Fibroblast of the aortic adventitia (primary cell): ENCODE results near the gene FHDC1. TPM values are rescaled to one million over a fixed set of nuclear protein-coding genes. Genes with fewer than 3 reads are reported as not detected.

ENCODE experiments used
- DNase-seq: peaks from one replicate; pipeline ENCODE4 v3.0.0-alpha.2; 2010; ENCODE audit warnings: low read depth
- H3K4me3 ChIP-seq: 2 replicates; pipeline ENCODE4 v1.5.1; 2011; ENCODE audit warnings: low read depth, mild to moderate bottlenecking, control low read depth, low read length, moderate library complexity
- CTCF ChIP-seq: IDR thresholded peaks from 2 replicates; pipeline ENCODE4 v1.5.1; 2011; ENCODE audit warnings: mild to moderate bottlenecking, low read length, control low read depth, inconsistent platforms; ENCODE audit not compliant: insufficient read depth
- total RNA-seq: library from RNA; depleted of rRNA; stranded (reverse); fragments of >200 nt; gene quantifications from 2 replicates; pipeline ENCODE4 v1.2.3, GENCODE V29; 2012; ENCODE audit warnings: low replicate concordance

FHDC1 gene
- total RNA-seq, 1 donor: 0.09 TPM

GRCh38 chr4:153025406-153025805 is 89.3 kb downstream of the FHDC1 start:
- no peak for DNase-seq
- no peak overlapping the region for H3K4me3 ChIP-seq
- no peak for TF ChIP-seq CTCF

- no peak for DNase-seq
- TF ChIP-seq CTCF: no peak
- no peak overlapping the region for H3K4me3 ChIP-seq
These were observed 90.6 kb downstream of the FHDC1 start for GRCh38 chr4:153026591-153027346.

GRCh38 chr4:153027866-153028265 is 91.7 kb downstream of the FHDC1 start:
- no peak overlapping the region for H3K4me3 ChIP-seq
- no peak for DNase-seq
- no peak for TF ChIP-seq CTCF

GRCh38 chr4:153028535-153028934 is 92.4 kb downstream of the FHDC1 start:
- DNase-seq: no peak
- TF ChIP-seq CTCF: no peak
- H3K4me3 ChIP-seq: no peak overlapping the region

Other genes with a start within 250 kb of the FHDC1 start
- gene TIGD4, start 156.6 kb upstream of the FHDC1 start, total RNA-seq: 0.25 and 0.27 TPM in 2 replicates
- 55.5 and 66.6 TPM in 2 replicates for gene ARFIP1, start 156.4 kb upstream of the FHDC1 start, total RNA-seq